HG03342 (cell line): ENCODE data around the gene RFK.

ENCODE experiments used
- ATAC-seq: cut with Tn5 transposase; IDR thresholded peaks from one replicate; pipeline ENCODE4 v1.9.1; 2021; ENCODE audit warnings: mild to moderate bottlenecking, moderate library complexity; ENCODE audit not compliant: unreplicated experiment

The RFK gene

GRCh38 chr9:76413658-76414057 is 19.4 kb upstream of the RFK start:
- ATAC-seq, result no peak

GRCh38 chr9:76412638-76413037 is 18.4 kb upstream of the RFK start:
- no peak for ATAC-seq

GRCh38 chr9:76405868-76406267 is 11.6 kb upstream of the RFK start:
- no peak for ATAC-seq

GRCh38 chr9:76405340-76405739 is 11.1 kb upstream of the RFK start:
- no peak for ATAC-seq

GRCh38 chr9:76404401-76404800 is 10.2 kb upstream of the RFK start:
- ATAC-seq, result no peak

GRCh38 chr9:76403352-76403751 is 9.1 kb upstream of the RFK start:
- ATAC-seq, result peak; percentile 91

GRCh38 chr9:76401580-76402354 is 7.5 kb upstream of the RFK start:
- no peak for ATAC-seq

GRCh38 chr9:76401176-76401575 is 7.0 kb upstream of the RFK start:
- no peak for ATAC-seq

- ATAC-seq, result no peak
These were observed 6.4 kb upstream of the RFK start for GRCh38 chr9:76400534-76401096.

GRCh38 chr9:76399856-76400255 is 5.6 kb upstream of the RFK start:
- no peak for ATAC-seq

GRCh38 chr9:76396597-76396996 is 2.4 kb upstream of the RFK start:
- no peak for ATAC-seq

GRCh38 chr9:76396144-76396543 is 1.9 kb upstream of the RFK start:
- no peak for ATAC-seq

- no peak for ATAC-seq
These were observed 1.2 kb upstream of the RFK start for GRCh38 chr9:76395381-76395780.

- ATAC-seq, result peak; percentile 59
These were observed 680 bp upstream of the RFK start for GRCh38 chr9:76394960-76395252.

GRCh38 chr9:76390656-76391055 is 3.6 kb downstream of the RFK start:
- ATAC-seq, result no peak

GRCh38 chr9:76379494-76379893 is 14.7 kb downstream of the RFK start:
- ATAC-seq, result no peak

- ATAC-seq, result no peak
These were observed 15.7 kb downstream of the RFK start for GRCh38 chr9:76378367-76379073.

GRCh38 chr9:76377791-76378190 is 16.4 kb downstream of the RFK start:
- ATAC-seq, result no peak

GRCh38 chr9:76374783-76375559 is 19.3 kb downstream of the RFK start:
- ATAC-seq, result no peak

GRCh38 chr9:76373784-76374474 is 20.3 kb downstream of the RFK start:
- no peak for ATAC-seq

- no peak for ATAC-seq
These were observed 20.9 kb downstream of the RFK start for GRCh38 chr9:76373173-76373783.
